Tongue (tissue), 2 donors: ENCODE measurements around the gene C15orf61. TPM values are rescaled to one million over a fixed set of nuclear protein-coding genes. Genes with fewer than 3 reads are reported as not detected.
A peak's percentile ranks its signal among the peaks of the same experiment; 100 is the strongest.

ENCODE experiments used
- DNase-seq: peaks from one replicate; pipeline ENCODE4 v3.0.0-alpha.2; 2015
- total RNA-seq: library from RNA; depleted of rRNA; stranded (reverse); fragments of >200 nt; gene quantifications from one replicate; pipeline ENCODE4 v1.2.3, GENCODE V29; 2014

Gene C15orf61
- total RNA-seq, 1 donor from 2014 or later: 7.9 TPM

DNA sequence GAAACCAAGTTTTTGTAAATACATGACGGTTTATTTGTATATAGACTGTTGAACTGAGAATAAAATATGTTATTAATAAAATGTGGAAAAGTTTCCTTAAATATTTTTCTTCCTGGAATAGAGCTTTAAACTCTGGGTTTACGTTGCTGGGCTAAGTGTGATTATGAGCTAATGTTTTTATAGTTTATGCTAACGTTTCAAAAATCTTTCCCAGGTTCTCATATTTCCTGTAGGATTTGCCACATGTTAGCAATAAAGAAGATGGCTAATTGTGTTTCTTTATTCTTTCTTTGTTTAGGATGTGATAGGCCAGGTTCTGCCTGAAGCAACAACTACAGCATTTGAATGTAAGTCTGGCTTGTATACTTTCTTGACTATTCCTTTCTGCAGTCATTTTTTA, 28.8 kb downstream of the C15orf61 start:
- DNase-seq: peak; percentile 52

DNA sequence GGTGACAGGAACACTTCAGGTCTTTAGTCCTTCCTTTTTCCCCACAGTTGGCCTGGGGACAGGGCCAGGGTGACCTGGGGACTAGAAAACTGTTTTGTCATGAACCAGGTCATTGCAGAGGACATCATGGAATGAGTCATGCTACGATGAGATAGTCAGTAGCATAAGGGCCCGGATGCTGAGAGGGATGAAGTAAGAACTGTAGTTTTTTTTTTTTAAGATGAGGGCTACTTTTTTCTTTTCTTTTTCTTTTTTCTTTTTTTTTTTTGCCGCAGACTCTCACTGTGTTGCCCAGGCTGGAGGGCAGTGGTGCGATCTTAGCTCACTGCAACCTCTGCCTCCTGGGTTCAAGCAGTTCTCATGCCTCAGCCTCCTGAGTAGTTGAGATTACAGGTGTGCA, 29.6 kb downstream of the C15orf61 start:
- DNase-seq: no peak

DNA sequence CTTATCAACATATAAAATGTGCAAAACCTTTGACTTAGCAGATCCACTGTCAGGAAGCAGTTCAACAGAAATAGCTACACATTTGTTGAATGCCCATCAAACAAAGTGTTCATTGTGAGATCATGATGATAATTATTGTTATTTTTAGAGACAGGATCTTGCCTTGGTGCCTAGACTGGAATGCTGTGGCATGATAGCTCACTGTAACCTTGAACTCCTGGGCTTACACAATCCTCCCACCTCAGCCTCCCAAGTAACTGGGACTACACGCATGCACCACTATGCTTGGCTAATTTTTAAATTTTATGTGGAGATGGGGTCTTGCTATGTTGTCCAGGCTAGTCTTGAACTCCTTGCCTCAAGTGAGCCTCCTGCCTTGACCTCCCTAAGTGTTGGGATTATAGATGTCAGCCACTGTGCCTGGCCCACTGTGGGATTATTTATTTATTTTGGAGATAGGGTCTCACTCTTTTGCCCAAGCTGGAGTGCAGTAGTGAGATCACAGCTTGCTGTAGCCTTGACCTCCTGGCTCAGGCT, 30.3 kb downstream of the C15orf61 start:
- DNase-seq: no peak

DNA sequence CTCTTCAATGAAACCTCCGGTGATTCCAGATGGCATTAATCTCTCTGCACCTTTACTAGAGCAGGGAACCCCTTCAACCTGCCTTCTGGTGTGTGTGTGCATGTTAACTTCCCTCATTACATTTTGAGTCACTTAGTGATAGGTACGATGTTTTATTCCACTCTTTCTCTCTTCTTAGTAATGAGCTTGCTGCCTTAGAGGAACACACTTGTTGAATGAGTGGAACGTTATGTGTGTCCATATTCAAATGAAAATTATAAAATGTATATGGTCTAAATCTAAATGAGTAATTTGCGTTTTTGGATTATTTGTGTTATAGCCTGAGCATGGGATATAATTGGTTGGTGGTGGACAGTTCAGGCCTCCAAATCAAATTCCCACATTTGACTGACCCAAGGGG, 33.6 kb downstream of the C15orf61 start:
- no peak for DNase-seq

GRCh38 chr15:67556976-67557570, 36.1 kb downstream of the C15orf61 start:
- no peak for DNase-seq

DNA sequence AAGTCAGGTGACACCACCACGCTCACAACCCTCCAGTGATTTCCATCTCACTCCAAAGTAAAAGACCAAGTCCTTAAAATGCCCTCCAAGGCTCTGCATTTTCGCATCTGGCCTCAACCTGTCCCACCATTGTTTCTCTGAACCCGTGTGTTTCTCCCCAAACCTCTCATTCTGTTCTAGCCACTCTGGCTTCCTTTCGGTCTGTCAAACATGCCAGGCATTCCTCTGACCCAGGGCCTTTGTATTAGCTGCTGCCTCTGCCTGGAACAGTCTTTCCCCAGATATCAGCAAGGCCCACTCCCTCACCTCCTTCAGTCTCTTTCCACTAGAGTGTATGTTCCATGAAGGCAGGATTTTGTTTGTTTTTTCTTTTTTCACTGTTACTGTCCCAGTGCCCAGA, 37.6 kb downstream of the C15orf61 start:
- DNase-seq: no peak

GRCh38 chr15:67559158-67559557, 38.2 kb downstream of the C15orf61 start:
- DNase-seq: no peak

DNA sequence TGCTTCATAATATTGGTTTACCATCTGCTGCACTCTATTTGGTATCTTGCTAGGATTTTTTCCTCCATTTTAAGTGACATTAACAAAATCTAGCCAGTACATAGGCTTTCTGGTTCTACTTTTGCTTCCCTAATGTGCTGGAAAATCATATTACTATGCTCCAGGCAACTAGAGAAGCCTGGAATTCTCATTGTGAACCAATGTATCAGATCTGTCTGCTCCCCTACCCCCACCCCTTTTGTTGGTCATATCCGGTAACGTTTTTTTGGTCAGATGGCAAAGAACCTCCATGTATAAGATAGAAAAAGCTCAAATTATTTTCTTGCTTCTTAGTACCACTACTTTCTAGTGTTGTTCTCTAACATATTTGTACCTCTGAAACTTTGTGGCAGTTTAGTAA, 38.6 kb downstream of the C15orf61 start:
- peak; percentile 69 for DNase-seq

- no peak for DNase-seq
Observed at GRCh38 chr15:67560320-67560719, 39.4 kb downstream of the C15orf61 start.

- no peak for DNase-seq
Observed at GRCh38 chr15:67563092-67563491, 42.2 kb downstream of the C15orf61 start.

DNA sequence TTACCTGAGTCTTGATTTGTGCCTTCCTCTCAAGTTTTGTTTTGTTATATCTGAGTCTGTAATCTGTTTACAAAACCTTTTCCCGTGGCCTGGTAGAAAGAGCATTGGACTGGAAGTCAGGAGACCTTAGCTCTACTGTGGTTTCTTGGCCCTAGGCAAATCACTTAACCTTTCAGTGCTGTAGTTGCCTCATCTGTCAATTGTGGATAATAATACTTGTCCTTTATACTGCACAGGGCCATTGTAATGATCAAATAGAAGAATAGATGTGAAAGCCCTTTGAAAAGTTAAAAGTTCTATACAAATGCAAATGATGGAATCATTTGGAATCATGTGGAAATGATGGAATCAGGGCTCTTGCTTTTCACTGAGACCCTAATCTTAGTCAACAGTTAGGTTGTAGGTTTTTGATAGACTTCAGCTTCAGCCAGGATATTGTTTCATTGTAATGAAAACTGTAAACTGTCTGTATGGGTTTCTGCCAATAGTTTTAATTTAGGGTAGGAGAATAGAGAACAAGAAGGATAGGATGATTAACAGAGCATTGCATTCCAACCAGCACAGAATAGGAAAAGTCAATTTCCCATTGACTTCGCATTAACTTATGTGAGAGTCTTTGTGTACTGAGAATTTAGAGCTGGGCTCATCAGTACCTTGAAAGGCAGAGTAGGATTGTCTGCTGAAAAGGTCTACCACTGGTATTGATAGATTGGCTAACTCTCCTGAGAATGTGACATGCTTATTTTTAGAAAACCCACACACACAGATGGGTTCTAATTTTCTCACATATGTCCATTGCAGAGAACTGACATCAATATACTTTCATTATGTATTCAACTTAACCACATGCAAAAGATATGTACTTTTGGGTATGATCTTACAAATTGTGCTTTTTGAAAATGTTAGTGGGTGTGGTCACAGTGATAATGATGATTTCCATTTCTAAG, 43.4 kb downstream of the C15orf61 start:
- DNase-seq: no peak

DNA sequence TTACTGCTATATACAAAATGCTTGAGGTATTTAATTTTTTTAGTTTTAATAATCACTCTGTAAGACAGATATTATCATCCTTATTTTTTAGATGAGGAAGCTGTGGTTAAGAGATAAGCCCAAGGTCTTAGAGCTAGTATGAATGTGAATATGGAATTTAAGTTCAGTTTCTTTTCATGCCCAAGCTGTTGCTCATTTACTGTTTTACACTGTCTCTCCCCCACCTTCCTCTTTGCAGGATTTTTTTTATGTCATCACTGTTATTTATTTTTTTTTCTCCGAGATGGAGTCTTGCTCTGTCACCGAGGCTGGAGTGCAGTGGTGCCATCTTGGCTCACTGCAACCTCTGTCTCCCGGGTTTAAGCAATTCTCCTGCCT, 44.0 kb downstream of the C15orf61 start:
- no peak for DNase-seq

DNA sequence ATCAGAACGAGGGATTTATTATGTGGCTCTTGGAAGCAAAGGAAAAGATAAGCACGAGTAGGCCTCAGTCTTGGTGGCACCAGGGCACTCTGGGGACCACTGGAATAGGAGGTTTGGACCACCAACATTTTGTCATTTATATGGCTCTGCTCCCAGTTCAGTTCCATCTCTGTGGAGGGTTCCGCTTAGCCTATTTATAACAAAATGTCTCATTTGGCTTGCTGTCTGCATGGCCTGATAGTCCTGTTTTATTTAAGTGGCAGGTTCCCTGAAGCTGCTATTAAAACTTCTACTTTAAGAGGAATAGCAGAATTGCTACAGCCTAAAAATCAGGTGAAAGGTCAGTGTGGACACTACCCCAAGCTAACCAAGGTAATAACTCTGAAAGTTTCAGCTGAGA, 48.7 kb downstream of the C15orf61 start:
- DNase-seq: no peak

DNA sequence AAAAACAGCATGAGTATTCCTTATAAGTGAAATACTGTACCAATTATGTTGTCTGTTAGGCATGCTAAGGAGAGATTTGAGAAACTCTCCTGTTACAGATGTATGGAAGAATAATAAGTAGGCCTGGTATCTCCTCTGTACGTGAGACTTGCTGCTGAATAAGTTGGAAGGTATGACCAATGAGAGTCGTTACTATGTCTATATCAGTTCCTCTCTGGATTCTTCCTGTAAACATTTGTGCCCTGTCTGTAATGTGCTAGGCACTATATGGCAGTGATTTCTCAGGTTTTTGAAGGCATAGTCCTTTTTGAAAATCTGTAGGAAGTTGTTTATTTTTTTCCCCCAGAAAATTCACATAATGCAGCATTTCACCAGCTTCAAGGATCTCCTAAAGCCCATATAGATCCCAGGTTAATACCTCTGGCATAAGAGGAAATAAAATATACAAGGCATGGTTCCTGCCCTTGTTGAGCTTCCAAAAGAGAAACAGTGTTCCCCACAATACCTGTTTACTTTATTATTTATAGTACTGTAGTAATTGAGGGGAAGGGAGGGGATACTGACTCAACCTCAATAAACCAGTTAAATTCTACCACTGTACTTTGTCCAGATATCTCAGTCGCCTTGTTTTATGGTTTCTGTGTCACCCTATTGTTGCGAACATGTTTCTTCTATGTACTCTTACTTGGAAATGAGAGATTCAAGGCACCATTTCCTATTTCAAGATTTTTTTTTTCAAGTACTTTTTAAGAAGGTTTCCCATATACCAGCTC, 50.1 kb downstream of the C15orf61 start:
- no peak for DNase-seq

GRCh38 chr15:67571648-67572415, 50.9 kb downstream of the C15orf61 start:
- no peak for DNase-seq

GRCh38 chr15:67573194-67573593, 52.3 kb downstream of the C15orf61 start:
- no peak for DNase-seq

DNA sequence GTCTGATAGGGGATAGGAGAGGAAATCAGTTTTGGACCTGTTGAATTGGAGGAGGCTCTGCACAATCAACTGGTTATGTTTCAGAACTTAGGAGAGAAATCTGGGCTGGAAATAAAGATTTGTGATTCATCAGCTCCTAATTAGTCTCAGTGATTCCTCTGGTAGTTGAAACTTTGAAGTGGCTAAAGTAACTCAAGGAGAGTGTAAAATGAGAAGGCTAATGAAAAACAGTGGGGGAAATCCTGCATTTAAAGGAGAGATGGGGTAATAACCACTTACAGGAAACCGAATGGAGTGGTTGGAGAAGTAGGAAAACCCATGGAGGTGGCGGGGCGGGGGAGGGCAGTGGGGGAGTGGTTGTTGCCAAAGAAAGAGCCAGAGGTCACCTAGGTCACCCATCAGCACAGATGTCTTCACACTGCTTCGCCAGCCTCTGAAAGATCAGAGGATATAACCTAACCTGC, 54.1 kb downstream of the C15orf61 start:
- no peak for DNase-seq

GRCh38 chr15:67578020-67578600, 57.2 kb downstream of the C15orf61 start:
- no peak for DNase-seq

- DNase-seq: no peak
Observed at GRCh38 chr15:67579164-67579563, 58.2 kb downstream of the C15orf61 start.
